H1 (cell line): ENCODE measurements around the gene FAM53A.

Experiments used
- CEBPB ChIP-seq: IDR thresholded peaks from 2 replicates; pipeline ENCODE4 v1.6.1; 2012; ENCODE audit warnings: low read depth, low read length
- EZH2 ChIP-seq: fragments of 200-600 bp; sonication (generic); IDR thresholded peaks from 2 replicates; pipeline ENCODE4 v1.7.1; 2012; ENCODE audit warnings: low read depth, mild to moderate bottlenecking, moderate library complexity, low read length, inconsistent platforms; ENCODE audit not compliant: severe bottlenecking
- GTF2F1 ChIP-seq: IDR thresholded peaks from 2 replicates; pipeline ENCODE4 v1.6.1; 2012; ENCODE audit warnings: low read depth, low read length, improper control_type of control experiment, borderline replicate concordance
- NRF1 ChIP-seq: IDR thresholded peaks from 2 replicates; pipeline ENCODE4 v1.6.1; 2011; ENCODE audit warnings: mild to moderate bottlenecking, low read depth, low read length, improper control_type of control experiment
- POLR2A ChIP-seq, 2 experiments: IDR thresholded peaks; 1 replicate in 1 of 2; 2 replicates in 1 of 2; pipeline ENCODE4 v1.6.1; 2011; ENCODE audit warnings: low read depth in 2 of 2, low read length in 2 of 2, mild to moderate bottlenecking in 2 of 2; ENCODE audit errors: control extremely low read depth in 1 of 2
- SIN3A ChIP-seq, 2 experiments: IDR thresholded peaks in 1 of 2; conservative IDR thresholded peaks in 1 of 2; 2 replicates each; pipeline ENCODE4 v1.6.1; 2011 to 2012; ENCODE audit warnings: low read length in 2 of 2, improper control_type of control experiment in 1 of 2, low read depth in 1 of 2, mild to moderate bottlenecking in 1 of 2
- ZNF274 ChIP-seq: IDR thresholded peaks from 2 replicates; pipeline ENCODE4 v1.7.0; 2012; ENCODE audit warnings: low read length, borderline replicate concordance; ENCODE audit errors: extremely low read depth
- TF ChIP-seq, protein P1 (sequence below), 3 experiments: IDR thresholded peaks; 1 replicate in 2 of 3; 2 replicates in 1 of 3; pipeline versions ENCODE4 v1.5.1 to v1.6.1; 2011; ENCODE audit warnings: low read length in 3 of 3, mild to moderate bottlenecking in 3 of 3, inconsistent platforms in 2 of 3, low read depth in 1 of 3, moderate library complexity in 1 of 3; ENCODE audit not compliant: insufficient read depth in 1 of 3; ENCODE audit errors: control extremely low read depth in 1 of 3

DNA sequence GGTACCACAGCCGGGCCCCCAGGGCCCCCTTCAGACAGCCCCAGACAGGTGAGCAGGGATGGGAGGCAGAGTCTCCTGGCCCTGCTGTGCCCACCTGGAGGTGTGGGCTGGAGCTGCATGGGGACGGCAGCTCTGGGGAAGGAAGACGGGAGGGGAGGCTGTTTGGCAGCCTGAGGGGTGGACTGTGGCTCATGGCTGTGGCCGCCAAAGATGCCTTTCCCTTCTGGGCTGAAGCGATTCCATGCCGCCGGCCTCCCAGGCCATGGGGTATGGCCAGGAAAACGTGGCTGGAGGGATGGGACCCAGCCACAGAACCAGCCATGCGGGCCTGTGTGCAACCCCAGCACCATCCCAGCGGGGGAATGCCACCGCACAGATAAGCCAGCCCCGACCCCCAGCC, 65.7 kb downstream of the FAM53A start:
- TF ChIP-seq NRF1: no peak
- TF ChIP-seq GTF2F1: no peak
- TF ChIP-seq SIN3A (conservative IDR thresholded peaks at IDR 0.05 in 1 of 2, IDR thresholded peaks at IDR 0.05 in 1 of 2; ENCODE audit: low read depth in 1 of 2, low read length in 2 of 2): no peak
- TF ChIP-seq, protein P1, sequence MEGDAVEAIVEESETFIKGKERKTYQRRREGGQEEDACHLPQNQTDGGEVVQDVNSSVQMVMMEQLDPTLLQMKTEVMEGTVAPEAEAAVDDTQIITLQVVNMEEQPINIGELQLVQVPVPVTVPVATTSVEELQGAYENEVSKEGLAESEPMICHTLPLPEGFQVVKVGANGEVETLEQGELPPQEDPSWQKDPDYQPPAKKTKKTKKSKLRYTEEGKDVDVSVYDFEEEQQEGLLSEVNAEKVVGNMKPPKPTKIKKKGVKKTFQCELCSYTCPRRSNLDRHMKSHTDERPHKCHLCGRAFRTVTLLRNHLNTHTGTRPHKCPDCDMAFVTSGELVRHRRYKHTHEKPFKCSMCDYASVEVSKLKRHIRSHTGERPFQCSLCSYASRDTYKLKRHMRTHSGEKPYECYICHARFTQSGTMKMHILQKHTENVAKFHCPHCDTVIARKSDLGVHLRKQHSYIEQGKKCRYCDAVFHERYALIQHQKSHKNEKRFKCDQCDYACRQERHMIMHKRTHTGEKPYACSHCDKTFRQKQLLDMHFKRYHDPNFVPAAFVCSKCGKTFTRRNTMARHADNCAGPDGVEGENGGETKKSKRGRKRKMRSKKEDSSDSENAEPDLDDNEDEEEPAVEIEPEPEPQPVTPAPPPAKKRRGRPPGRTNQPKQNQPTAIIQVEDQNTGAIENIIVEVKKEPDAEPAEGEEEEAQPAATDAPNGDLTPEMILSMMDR (IDR thresholded peaks at IDR 0.05; ENCODE audit: control extremely low read depth in 1 of 3, insufficient read depth in 1 of 3, low read depth in 1 of 3, low read length in 3 of 3): no peak
- TF ChIP-seq CEBPB: no peak
- TF ChIP-seq ZNF274: no peak
- no peak for TF ChIP-seq EZH2
- TF ChIP-seq POLR2A (IDR thresholded peaks at IDR 0.05; ENCODE audit: control extremely low read depth in 1 of 2, low read depth in 2 of 2, low read length in 2 of 2): no peak
